Ovary (tissue), 9 donors: ENCODE data around the gene IFT74. TPM values are rescaled to one million over a fixed set of nuclear protein-coding genes. Genes with fewer than 3 reads are reported as not detected.

ENCODE experiments used
- DNase-seq, 5 donors: peaks; one replicate each; pipeline ENCODE4 v3.0.0-alpha.2; 2019 to 2020
- H3K27ac ChIP-seq, 2 donors: fragments of 200-600 bp; one replicate each; pipeline versions ENCODE4 v1.5.1 to v1.8.0; 2019 to 2022
- H3K27me3 ChIP-seq: fragments of 200-600 bp; one replicate; pipeline ENCODE4 v1.8.0; 2022
- H3K36me3 ChIP-seq: fragments of 200-600 bp; sonication (generic); one replicate; pipeline ENCODE4 v1.5.1; 2019
- H3K4me1 ChIP-seq: one replicate; pipeline ENCODE4 v1.8.1; 2013; ENCODE audit warnings: mild to moderate bottlenecking, moderate library complexity; ENCODE audit not compliant: insufficient read depth
- H3K4me3 ChIP-seq: fragments of 200-600 bp; sonication (generic); one replicate; pipeline ENCODE4 v1.5.1; 2017
- H3K9me3 ChIP-seq, 2 donors: fragments of 200-600 bp in 1 of 2; sonication (generic) in 1 of 2; one replicate each; pipeline versions ENCODE4 v1.5.1 to v1.8.1; 2013 to 2019; ENCODE audit warnings: mild to moderate bottlenecking in 1 of 2, moderate library complexity in 1 of 2
- CTCF ChIP-seq, 3 donors: fragments of 450-650 bp in 2 of 3; fragments of 200-600 bp in 1 of 3; IDR thresholded peaks; one replicate each; pipeline versions ENCODE4 v1.5.1 to v1.8.0; 2016 to 2022; ENCODE audit warnings: antibody characterized with exemption in 3 of 3, mild to moderate bottlenecking in 1 of 3
- EP300 ChIP-seq: sonication (generic); formaldehyde crosslinking; IDR thresholded peaks from one replicate; pipeline ENCODE4 v1.6.1; 2017; ENCODE audit warnings: antibody characterized with exemption
- POLR2A ChIP-seq: fragments of 450-650 bp; IDR thresholded peaks from one replicate; pipeline ENCODE4 v1.6.1; 2017; ENCODE audit warnings: antibody characterized with exemption, mild to moderate bottlenecking, moderate library complexity
- WGBS, 3 donors: extraction: QIAGEN DNeasy Blood & Tissue Kit in 1 of 3; methylation state at CpG; one replicate each; pipeline versions ENCODE4 v1.1.5 to v1.1.7; 2013 to 2017; 5-methylcytosine and 5-hydroxymethylcytosine counted together
- intact Hi-C, 4 donors: fragments of 100-400 bp; cut with DNase I; formaldehyde crosslinking; loops; one replicate each; pipeline versions ENCODE4 v1.11.0 to v1.15.1; 2022 to 2023
- polyA plus RNA-seq, 2 donors: library from polyadenylated mRNA; stranded (reverse); fragments of 200-250 nt in 1 of 2; fragments of 350-450 nt in 1 of 2; fragmentation: Illumina TruSeq in 1 of 2; extraction: RNeasy Lipid Tissue Mini Kit (QIAGEN cat#74804) in 1 of 2; gene quantifications; one replicate each; pipeline ENCODE4 v1.2.3, GENCODE V29; 2013 to 2014
- total RNA-seq, 7 donors: library from RNA; depleted of rRNA in 2 of 7; stranded (reverse); fragments of >200 nt in 2 of 7; fragmentation: NEBNext Ultra II Directional in 3 of 7; extraction: Animal tissue kit (Norgen Biotek cat#: 25700) in 3 of 7; gene quantifications; one replicate each; pipeline versions ENCODE4 v1.1.0 to v1.2.4, GENCODE V29; 2016 to 2023
- donor health status: DM: no; HTN: no; CAD: no; lungs with moderate emphysema.
- donor health status: DM: no; HTN: no; CAD: no.
- donor health status: Bipolar disorder and iron deficiency.
- donor health status: DM: yes; HTN: yes; CAD: no.
- donor health status: DM: no; HTN: no; CAD: no.
- donor health status: DM: yes; HTN: yes; CAD: no.

Gene IFT74
- total and polyA plus RNA-seq, 9 donors = 9.2 to 24.6 (median 16.2) TPM

- no peak overlapping the region for H3K4me3 ChIP-seq
- no peak for TF ChIP-seq POLR2A
- TF ChIP-seq EP300 = no peak
- TF ChIP-seq CTCF (IDR thresholded peaks at IDR 0.05) = no peak
- H3K27me3 ChIP-seq = no peaks in the 10 kb centered on the region
- intact Hi-C loops = no loop called here
- no peak for DNase-seq
- 94 to 96% (median 96%) methylated on average over 8 of the region's 8 CpGs for WGBS, 3 donors
- H3K27ac ChIP-seq = no peak overlapping the region
- no peaks in the 10 kb centered on the region for H3K4me1 ChIP-seq
- H3K36me3 ChIP-seq = no peaks in the 10 kb centered on the region
- H3K9me3 ChIP-seq = no peaks in the 10 kb centered on the region
Measured at GRCh38 chr9:26928902-26929495, 27.2 kb upstream of the IFT74 start.

- H3K36me3 ChIP-seq = no peaks in the 10 kb centered on the region
- no peaks in the 10 kb centered on the region for H3K9me3 ChIP-seq
- H3K4me1 ChIP-seq = no peaks in the 10 kb centered on the region
- TF ChIP-seq POLR2A (no peak), EP300 (no peak), CTCF (IDR thresholded peaks at IDR 0.05) (no peak)
- DNase-seq = no peak
- H3K27ac ChIP-seq = no peak overlapping the region
- H3K27me3 ChIP-seq = no peaks in the 10 kb centered on the region
- H3K4me3 ChIP-seq = no peak overlapping the region
- intact Hi-C loops = no loop called here
Measured at GRCh38 chr9:26935847-26936246, 20.4 kb upstream of the IFT74 start.

GRCh38 chr9:26937816-26938371 is 18.3 kb upstream of the IFT74 start:
- no peak for DNase-seq
- Histone ChIP-seq H3K27ac (no peak overlapping the region), H3K36me3 (no peaks in the 10 kb centered on the region), H3K27me3 (no peaks in the 10 kb centered on the region), H3K4me3 (no peak overlapping the region), H3K9me3 (no peaks in the 10 kb centered on the region), H3K4me1 (no peaks in the 10 kb centered on the region)
- TF ChIP-seq CTCF (IDR thresholded peaks at IDR 0.05) (no peak), EP300 (no peak), POLR2A (no peak)
- WGBS, 3 donors = 95 to 100% (median 98%) methylated on average over 3 of the region's 3 CpGs
- intact Hi-C loops = no loop called here

- TF ChIP-seq EP300 (no peak), CTCF (IDR thresholded peaks at IDR 0.05) (no peak), POLR2A (no peak)
- H3K27me3 ChIP-seq = no peaks in the 10 kb centered on the region
- intact Hi-C loops = no loop called here
- WGBS, 3 donors = 84 to 89% (median 87%) methylated on average over 3 of the region's 3 CpGs
- H3K36me3 ChIP-seq = no peaks in the 10 kb centered on the region
- no peaks in the 10 kb centered on the region for H3K4me1 ChIP-seq
- H3K27ac ChIP-seq = no peak overlapping the region
- DNase-seq = no peak
- no peaks in the 10 kb centered on the region for H3K9me3 ChIP-seq
- H3K4me3 ChIP-seq = no peak overlapping the region
Measured at GRCh38 chr9:26939955-26940711, 16.1 kb upstream of the IFT74 start.
